Keratinocyte (primary cell): ENCODE measurements around the gene SNX7.

Source experiments
- EZH2 ChIP-seq: IDR thresholded peaks from one replicate; pipeline ENCODE4 v1.6.1; 2012; ENCODE audit warnings: inconsistent platforms, mild to moderate bottlenecking, low read length, moderate library complexity
- TF ChIP-seq, protein P1 (sequence below), 3 experiments: IDR thresholded peaks in 1 of 3; conservative IDR thresholded peaks in 1 of 3; optimal IDR thresholded peaks in 1 of 3; 2 replicates in 2 of 3; 3 replicates in 1 of 3; pipeline versions ENCODE3 to v1.5.1; 2011; ENCODE audit warnings: low read length in 3 of 3, mild to moderate bottlenecking in 3 of 3, moderate library complexity in 2 of 3, control low read depth in 1 of 3, inconsistent platforms in 1 of 3; ENCODE audit not compliant: insufficient read depth in 2 of 3; ENCODE audit errors: extremely low read depth in 1 of 3

DNA sequence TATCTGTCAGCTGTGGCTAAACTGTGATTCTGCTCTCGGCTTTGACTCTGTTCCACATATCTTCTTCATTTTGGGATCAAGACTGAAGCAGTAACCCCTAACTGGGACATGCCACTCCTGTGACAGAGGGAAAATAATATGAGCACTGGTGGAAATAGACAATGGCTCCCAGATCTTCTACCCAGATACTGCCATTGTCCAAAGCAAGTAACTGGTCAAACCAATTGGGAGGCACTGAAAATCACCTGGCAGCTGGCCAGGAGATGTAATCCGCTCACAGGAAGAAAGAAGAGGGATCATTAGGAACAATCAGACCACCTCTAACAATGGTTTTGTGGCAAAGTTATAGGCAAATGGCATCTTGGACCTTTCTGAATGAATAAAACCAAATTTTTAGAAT is 10.7 kb downstream of the SNX7 start:
- TF ChIP-seq, protein P1, sequence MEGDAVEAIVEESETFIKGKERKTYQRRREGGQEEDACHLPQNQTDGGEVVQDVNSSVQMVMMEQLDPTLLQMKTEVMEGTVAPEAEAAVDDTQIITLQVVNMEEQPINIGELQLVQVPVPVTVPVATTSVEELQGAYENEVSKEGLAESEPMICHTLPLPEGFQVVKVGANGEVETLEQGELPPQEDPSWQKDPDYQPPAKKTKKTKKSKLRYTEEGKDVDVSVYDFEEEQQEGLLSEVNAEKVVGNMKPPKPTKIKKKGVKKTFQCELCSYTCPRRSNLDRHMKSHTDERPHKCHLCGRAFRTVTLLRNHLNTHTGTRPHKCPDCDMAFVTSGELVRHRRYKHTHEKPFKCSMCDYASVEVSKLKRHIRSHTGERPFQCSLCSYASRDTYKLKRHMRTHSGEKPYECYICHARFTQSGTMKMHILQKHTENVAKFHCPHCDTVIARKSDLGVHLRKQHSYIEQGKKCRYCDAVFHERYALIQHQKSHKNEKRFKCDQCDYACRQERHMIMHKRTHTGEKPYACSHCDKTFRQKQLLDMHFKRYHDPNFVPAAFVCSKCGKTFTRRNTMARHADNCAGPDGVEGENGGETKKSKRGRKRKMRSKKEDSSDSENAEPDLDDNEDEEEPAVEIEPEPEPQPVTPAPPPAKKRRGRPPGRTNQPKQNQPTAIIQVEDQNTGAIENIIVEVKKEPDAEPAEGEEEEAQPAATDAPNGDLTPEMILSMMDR (optimal IDR thresholded peaks at IDR 0.05 in 1 of 3, IDR thresholded peaks at IDR 0.05 in 1 of 3, conservative IDR thresholded peaks at IDR 0.05 in 1 of 3; ENCODE audit: extremely low read depth in 1 of 3, insufficient read depth in 2 of 3, low read length in 3 of 3) = no peak
- no peak for TF ChIP-seq EZH2
